HTR-8/SVneo (cell line): ENCODE measurements around the gene FMNL1.

ENCODE experiments used
- DNase-seq: peaks from one replicate; pipeline ENCODE4 v3.0.0; 2011; ENCODE audit warnings: low spot score, mixed read lengths; ENCODE audit not compliant: insufficient read length
- FAIRE-seq: peaks from 2 replicates; lab custom pipeline; 2011; peaks lifted over from hg19 to GRCh38; lab: Jason Lieb, UNC

FMNL1 gene

GRCh38 chr17:45222014-45222288 lies 266 bp downstream of the FMNL1 start:
- FAIRE-seq, result no peak

DNA sequence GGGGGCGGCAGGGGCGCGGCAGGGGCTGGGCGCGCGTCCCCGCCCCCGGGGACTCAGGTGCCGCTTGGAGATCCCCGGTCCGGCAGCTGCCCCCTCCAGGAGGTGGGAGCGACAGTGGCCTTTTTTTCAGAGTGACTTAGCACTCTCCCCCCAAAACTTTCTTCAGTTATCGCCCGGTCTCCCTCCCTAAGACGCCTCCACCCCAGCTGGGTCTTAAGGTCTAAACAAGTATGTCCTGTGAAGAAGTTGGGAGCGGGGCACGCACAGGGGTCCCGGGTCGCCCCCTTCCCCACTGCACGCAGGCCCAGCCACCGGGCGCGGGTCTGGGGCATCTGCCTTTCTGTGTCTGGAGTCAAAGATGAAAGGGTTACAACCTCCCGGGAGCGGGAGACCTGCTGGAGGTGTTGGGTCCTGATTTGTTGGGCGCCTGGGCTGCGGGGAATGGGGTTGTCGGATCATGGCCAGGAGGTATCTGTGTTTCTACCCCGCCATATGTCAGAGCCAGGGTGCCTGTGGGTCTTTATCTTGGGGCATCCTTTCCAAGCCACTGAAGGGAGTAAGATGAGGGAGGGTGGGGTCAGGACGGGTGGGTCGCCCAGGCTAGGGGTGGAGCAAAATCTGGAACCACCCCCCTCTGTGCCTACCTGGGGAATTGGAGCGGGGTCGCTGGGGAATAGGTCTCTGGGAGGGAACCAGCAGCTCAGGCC lies 757 bp downstream of the FMNL1 start:
- no peak for FAIRE-seq
- DNase-seq, result no peak

More at GRCh38 chr17:45222014-45222288, 266 bp downstream of the FMNL1 start:
- no peak for DNase-seq

DNA sequence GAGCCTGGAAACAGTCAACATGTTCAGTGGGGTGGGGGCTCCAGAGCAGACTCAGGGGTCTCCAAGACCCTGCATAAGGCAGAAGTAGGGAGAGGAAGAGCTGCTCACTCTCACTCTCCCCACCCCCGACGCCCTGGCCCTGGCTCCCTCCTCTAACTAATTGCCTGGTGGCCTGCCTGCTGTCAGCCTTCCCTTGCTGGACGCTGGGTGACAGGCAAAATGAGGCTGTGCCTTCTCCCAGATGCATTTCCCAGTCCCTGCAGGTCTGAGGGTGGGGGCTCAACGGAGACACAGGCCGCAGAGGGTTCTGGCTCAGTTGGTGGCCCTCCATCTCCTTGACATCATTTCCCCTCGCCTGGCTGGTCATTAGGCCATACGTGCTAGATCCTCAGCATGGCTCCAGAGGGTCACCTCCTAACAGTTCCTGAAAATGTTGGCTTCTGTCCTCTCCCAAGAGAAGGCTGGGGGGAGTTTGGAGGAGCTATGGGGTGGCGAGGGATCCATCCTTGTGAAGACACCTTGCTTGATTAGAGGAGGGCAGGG lies 1.4 kb downstream of the FMNL1 start:
- DNase-seq, result no peak
- FAIRE-seq, result no peak

GRCh38 chr17:45223539-45224528 lies 2.1 kb downstream of the FMNL1 start:
- DNase-seq, result no peak
- FAIRE-seq, result no peak

- FAIRE-seq, result no peak
These were observed 3.0 kb downstream of the FMNL1 start for GRCh38 chr17:45224671-45225050.

GRCh38 chr17:45225051-45225700 lies 3.5 kb downstream of the FMNL1 start:
- DNase-seq (peak; percentile 52), FAIRE-seq (peak; percentile 74)

More at GRCh38 chr17:45224671-45225050, 3.0 kb downstream of the FMNL1 start:
- no peak for DNase-seq

- FAIRE-seq, result no peak
- no peak for DNase-seq
These were observed 4.4 kb downstream of the FMNL1 start for GRCh38 chr17:45225964-45226530.

DNA sequence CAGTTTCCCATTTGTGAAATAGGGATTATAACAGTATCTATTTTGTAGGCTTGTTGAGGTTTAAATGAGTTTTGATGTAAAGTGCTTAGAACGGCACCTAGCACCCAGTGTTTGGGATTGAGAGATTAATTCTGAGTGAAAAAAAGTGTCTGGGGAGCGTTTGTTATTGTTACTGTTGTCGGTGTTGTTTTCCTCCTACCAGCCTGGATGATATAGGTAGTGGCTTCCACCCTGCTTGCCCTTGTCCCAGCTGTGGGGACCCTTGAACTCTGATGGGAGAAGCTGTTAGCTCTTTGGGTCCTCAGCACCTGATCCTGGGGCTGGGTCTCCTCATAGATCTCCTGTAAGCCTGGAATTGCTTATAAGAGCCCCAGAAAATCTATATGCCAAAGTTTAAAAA lies 4.9 kb downstream of the FMNL1 start:
- no peak for DNase-seq
- FAIRE-seq, result no peak

DNA sequence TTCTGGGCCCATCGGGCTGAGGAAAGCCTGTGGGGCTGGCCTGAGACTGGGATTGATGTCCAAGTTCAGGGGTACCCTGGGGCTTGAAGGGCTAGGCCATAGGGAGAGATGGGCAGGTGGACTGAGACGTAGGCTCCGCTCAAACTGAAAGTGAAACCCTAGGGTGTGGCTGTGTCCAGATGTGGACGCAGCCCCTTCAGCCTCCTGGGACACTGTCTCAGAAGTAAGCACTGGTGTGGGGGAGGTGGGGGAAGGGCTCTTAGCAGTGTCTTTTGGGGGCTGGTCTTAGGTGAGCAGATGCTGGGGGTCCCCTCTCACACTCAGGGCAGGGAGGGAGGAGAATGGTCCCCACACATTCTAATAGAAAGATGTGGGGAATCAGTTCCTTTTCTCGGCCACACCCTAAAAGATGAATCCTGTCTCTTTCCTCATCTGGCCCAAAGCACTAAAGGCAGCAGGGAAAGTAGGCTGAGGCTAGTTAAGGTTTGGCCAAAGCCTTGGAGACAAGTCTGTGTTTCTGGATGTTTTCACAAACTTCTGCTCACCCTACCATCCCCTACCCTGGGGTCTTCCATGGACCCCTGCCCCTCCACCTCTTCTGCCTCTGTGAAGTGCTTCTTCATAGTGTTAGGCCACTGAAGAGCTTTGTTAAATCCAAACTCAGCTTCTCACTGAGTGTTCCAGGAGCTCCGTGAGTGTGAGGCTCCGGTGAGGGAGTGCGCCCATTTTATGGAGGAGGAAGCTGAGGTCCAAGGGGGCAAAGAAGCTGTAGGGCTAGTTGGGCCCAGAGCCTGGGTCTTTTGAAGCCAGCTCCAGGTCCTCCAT lies 5.6 kb downstream of the FMNL1 start:
- no peak for FAIRE-seq
- DNase-seq, result no peak

DNA sequence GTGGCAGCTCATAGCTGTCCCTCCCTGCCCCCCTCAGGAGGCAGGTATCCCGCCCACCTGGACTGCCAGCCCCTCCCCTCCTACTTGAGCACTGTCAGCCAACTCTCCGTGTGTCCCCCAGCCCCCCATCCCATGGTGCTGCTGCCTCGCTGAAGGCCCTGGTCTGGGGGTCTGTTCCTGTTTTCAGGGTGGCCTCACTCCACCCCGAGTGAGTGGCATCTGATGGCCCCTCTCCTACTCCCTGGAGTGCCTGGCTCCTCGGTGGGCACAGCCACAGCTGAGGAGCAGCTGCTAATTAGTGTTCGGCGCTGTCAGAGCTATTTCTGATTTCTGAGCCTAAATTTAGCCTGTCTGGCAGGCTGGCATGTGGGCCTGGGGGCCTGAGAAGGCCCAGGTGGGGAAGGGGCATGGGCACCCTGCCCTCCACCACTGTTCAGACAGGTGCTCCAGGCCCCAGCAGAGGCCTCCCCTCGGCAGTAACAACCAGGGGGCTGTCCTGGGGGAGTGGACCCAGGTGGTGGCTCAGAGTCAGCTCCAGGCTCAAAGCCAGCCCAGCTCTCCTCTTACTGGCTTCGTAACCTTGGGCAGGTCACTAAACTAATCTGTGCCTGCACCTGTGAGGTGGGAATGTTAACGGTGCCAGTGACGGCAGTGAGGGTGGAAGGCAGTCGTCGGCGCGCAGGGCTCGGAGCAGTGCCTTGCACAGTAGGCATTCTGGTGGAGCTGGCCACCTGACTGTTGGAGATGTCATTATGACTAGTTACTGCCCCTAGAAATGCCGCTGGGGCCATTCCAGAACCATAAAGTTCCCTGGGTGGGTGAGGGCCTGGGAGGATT lies 6.5 kb downstream of the FMNL1 start:
- peak; percentile 81 for FAIRE-seq
- DNase-seq, result no peak

DNA sequence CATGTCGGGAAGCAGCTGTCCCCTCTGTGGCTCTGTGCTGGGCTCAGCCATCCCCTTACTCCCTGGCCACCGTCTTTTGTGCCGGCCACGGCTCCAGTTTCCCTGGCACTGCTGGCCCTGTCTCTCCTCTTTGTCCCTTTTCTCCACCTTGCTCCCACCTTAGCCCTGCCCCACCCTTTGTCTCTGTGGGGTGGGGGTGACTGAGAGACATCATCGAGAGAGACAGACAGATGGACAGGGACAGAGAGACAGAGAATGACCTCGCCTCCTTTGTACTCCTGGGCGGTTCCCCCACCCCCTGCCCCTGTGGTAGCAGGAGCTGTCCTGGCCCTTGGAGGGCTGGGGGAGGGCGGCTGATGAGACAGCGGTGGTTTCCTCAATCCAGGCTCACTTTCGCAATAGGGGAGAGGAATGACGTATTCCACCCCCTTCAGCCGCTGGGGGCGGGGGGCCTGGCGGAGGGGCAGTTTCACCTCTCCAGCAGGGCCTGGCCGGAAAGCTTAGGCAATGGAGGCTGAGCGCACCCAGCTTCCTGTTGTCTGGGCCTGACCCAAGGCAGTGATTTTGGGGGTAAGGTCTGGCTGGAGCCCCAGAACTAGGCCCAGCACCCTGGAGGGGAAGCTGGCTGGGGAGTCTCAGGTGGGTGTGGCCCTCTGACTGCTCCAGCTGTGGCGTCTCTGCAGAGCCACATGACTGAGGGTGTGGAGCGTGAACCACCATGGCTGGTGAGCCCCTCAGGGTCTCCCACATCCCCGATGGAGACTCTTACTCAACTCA lies 7.3 kb downstream of the FMNL1 start:
- FAIRE-seq (peak; percentile 93), DNase-seq (peak; percentile 97)

GRCh38 chr17:45229681-45230409 lies 8.2 kb downstream of the FMNL1 start:
- no peak for DNase-seq
- FAIRE-seq, result peak; percentile 80

DNA sequence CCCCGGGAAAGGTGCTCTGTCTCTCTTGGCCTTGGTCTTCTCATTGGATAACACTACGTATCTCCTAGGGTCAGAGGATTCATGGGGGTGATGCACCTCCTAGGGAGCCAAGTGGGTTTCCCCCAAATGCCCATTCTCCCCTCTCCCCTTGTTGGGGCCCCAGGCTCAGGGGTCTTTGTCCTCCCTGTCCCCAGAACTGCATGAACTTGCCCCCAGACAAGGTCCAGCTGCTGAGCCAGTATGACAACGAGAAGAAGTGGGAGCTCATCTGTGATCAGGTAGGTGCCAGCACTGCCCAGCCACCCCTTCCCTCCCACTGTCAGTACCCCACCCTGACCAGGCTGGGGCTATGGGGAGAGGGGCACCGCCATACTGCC lies 8.7 kb downstream of the FMNL1 start:
- DNase-seq, result no peak
- no peak for FAIRE-seq

- DNase-seq (no peak), FAIRE-seq (no peak)
These were observed 9.2 kb downstream of the FMNL1 start for GRCh38 chr17:45230787-45231480.

DNA sequence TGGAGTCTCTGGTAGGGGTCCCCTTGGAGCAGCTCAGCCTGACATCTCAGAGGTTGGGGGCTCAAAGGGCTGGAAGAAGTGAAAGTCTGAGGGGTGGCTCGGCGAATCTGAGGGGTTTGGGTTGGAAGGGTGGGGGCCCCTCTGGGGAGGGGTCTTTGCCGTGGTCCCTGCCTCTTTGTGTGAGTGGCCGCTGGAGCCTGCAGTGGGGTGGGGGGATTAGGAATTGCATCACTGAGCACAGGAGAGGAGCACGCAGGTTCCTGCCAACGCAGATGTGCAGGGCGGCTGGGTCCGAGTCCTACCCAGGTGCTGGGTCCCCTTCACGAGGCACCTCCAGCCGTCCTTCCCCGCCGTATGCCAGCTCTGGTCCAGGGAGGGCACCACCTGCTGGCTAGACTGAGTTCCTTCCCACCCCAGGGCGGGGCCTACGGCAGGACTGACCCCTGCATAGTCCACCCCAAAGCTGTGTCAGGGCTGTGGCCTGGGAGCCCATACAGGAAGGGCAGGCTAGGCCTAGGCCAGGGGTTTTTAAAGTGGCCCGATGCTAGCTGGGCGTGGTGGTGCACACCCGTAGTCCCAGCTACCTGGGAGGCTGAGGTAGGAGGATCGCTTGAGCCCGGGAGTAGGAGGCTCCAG lies 9.9 kb downstream of the FMNL1 start:
- peak; percentile 71 for DNase-seq
- no peak for FAIRE-seq
